ENCODE measurements around the gene ARHGAP18. TPM values are rescaled to one million over a fixed set of nuclear protein-coding genes. Genes with fewer than 3 reads are reported as not detected.

ARHGAP18 gene
- total RNA-seq, 6 experiments from 2014 or later: 2.2 to 8.0 (median 2.9) TPM

DNA sequence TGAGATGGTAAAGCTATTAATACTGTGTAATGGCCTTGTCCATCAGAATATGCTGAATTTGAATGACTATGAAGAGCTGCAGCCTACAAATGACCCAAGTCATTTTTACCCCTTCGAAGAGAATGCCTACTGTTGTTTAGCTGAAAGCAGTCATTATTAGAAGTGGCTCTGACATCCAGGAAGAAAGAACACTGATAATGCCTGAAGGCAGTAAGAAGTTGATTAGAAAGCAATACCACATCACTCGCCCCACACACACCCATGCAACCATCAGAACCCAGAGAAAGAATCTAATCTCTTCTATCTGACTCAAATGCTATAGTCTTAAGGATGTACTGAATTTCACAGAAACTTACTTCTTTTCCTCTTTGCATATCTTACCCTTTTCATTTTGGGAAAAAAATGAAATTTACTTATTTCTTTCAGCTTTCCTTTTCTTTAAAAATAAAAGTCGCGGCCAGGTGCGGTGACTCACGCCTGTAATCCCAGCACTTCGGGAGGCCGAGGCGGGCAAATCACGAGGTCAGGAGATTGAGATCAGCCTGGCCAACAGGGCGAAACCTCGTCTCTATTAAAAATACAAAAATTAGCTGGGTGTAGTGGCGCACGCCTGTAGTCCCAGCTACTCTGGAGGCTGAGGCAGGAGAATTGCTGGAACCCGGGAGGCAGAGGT lies 61.0 kb downstream of the ARHGAP18 start:
- Histone ChIP-seq H3K36me3 (no peaks in the 10 kb centered on the region), H3K4me1 (peaks cover 0 to 8% (median 0%) of the 10 kb centered on the region in 4 donors), H3K9me3 (no peaks in the 10 kb centered on the region), H3K27me3 (no peaks in the 10 kb centered on the region), H3K4me3 (no peak overlapping the region), H3K27ac (no peak overlapping the region)
- intact Hi-C loops (cut with DNase I): no loop called here
- ATAC-seq (no peak), DNase-seq (no peak)
- TF ChIP-seq, protein P1, sequence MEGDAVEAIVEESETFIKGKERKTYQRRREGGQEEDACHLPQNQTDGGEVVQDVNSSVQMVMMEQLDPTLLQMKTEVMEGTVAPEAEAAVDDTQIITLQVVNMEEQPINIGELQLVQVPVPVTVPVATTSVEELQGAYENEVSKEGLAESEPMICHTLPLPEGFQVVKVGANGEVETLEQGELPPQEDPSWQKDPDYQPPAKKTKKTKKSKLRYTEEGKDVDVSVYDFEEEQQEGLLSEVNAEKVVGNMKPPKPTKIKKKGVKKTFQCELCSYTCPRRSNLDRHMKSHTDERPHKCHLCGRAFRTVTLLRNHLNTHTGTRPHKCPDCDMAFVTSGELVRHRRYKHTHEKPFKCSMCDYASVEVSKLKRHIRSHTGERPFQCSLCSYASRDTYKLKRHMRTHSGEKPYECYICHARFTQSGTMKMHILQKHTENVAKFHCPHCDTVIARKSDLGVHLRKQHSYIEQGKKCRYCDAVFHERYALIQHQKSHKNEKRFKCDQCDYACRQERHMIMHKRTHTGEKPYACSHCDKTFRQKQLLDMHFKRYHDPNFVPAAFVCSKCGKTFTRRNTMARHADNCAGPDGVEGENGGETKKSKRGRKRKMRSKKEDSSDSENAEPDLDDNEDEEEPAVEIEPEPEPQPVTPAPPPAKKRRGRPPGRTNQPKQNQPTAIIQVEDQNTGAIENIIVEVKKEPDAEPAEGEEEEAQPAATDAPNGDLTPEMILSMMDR (IDR thresholded peaks at IDR 0.05): no peak
- TF ChIP-seq POLR2A (IDR thresholded peaks at IDR 0.05): no peak
- 93% methylated on average over 12 of the region's 15 CpGs for WGBS (ENCODE audit: insufficient coverage, low coverage, low lambda C conversion rate, missing lambda C conversion rate)

DNA sequence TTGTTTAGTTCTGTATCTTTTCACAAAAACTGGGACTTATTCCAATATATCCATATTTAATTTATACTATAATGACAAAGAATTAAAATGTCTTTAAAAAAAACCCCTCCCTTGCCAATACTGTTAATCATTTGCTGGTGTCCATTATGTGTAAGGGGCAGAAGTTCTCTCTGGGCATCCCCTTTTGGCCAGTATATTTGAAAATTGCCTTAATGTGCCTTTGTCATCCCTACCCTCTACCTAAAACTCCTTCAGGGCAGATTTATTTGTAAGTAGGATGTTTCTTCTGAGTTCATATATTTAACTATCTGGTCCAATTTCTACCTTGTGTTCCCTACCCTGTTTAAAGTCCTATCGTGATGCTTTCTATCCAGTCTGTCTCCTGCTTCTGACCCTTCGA lies 62.9 kb downstream of the ARHGAP18 start:
- intact Hi-C loops (cut with DNase I): no loop called here

DNA sequence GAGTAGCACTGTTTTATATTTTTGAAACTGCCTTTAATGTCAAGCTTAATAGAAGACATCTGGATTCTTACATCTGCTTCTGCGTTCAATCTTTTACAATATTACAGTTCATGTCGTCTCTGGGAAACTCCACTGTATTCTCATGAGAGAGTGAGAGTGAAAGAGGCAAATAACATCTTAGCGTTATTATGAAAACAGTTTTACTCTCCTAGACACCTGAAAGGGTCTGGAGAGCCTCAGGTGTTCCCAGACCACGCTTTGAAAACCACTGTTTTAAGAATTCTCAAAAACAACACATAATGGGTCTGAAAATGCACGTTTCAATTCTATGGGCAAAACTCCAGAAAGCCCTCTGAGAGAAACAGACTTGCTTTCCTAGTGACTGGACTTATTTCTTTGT lies 63.3 kb downstream of the ARHGAP18 start:
- Histone ChIP-seq H3K36me3 (no peaks in the 10 kb centered on the region), H3K27ac (no peak overlapping the region), H3K4me3 (no peak overlapping the region), H3K27me3 (no peaks in the 10 kb centered on the region), H3K9me3 (no peaks in the 10 kb centered on the region), H3K4me1 (peaks cover 0 to 8% (median 0%) of the 10 kb centered on the region in 4 donors)
- no peak for TF ChIP-seq POLR2A (IDR thresholded peaks at IDR 0.05)
- TF ChIP-seq, protein P1 (IDR thresholded peaks at IDR 0.05): no peak
- ATAC-seq (no peak), DNase-seq (no peak)
- intact Hi-C loops (cut with DNase I): no loop called here
- WGBS (ENCODE audit: insufficient coverage, low coverage, low lambda C conversion rate, missing lambda C conversion rate): 82% methylated on average over 5 of the region's 5 CpGs

More for the DNA sequence above, 62.9 kb downstream of the ARHGAP18 start:
- Histone ChIP-seq H3K4me1 (peaks cover 0 to 8% (median 0%) of the 10 kb centered on the region in 4 donors), H3K27me3 (no peaks in the 10 kb centered on the region), H3K36me3 (no peaks in the 10 kb centered on the region), H3K27ac (no peak overlapping the region), H3K9me3 (no peaks in the 10 kb centered on the region), H3K4me3 (no peak overlapping the region)
- WGBS (ENCODE audit: insufficient coverage, low coverage, low lambda C conversion rate, missing lambda C conversion rate): 100% methylated on average over 2 of the region's 2 CpGs
- TF ChIP-seq, protein P1 (IDR thresholded peaks at IDR 0.05): no peak
- TF ChIP-seq POLR2A (IDR thresholded peaks at IDR 0.05): no peak
- no peak for ATAC-seq
- DNase-seq: no peak

DNA sequence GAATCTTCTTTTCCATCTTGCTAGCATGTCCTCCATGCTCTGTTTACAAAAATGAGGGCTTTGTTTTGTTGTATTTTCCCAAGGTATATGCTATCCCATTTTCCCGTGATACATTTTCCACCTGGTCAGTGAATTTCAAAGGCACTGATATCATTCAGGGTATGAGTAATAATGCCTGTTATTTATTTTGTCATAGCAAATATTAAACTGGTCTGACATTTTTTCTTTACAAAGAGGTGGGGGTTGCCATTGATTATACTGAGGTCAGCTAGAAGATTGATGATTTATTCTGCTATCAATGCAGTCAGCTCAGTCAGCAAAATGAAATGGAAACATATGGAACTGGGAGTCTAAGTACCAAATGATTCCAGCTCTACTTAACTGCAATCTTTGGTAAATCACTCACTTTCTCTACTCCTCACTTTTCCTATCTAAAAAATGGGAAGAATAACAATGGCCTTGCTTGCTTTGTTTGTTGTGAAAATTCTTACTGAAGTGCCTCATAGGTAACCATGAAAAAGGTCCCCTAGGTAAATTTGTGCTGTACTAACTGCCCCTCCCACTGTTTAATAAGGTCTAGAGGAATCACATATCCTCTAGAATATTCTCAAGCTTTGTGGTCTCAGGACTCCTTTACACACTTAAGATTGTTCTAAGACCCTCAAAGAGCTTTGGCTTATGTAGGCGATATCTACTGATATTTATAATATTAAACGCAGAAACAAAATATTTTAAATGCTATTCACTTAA lies 64.0 kb downstream of the ARHGAP18 start:
- intact Hi-C loops (cut with DNase I): no loop called here
- TF ChIP-seq, protein P1 (IDR thresholded peaks at IDR 0.05): no peak
- no peak for TF ChIP-seq POLR2A (IDR thresholded peaks at IDR 0.05)
- Histone ChIP-seq H3K9me3 (no peaks in the 10 kb centered on the region), H3K4me3 (no peak overlapping the region), H3K4me1 (peaks cover 0 to 8% (median 0%) of the 10 kb centered on the region in 4 donors), H3K27me3 (no peaks in the 10 kb centered on the region), H3K27ac (no peak overlapping the region), H3K36me3 (no peaks in the 10 kb centered on the region)
- DNase-seq (no peak), ATAC-seq (no peak)
- WGBS (ENCODE audit: insufficient coverage, low coverage, low lambda C conversion rate, missing lambda C conversion rate): 62% methylated on average over 3 of the region's 3 CpGs
